RWPE2 (cell line): Measurements from ENCODE around the gene IL21R.

ENCODE experiments used
- ATAC-seq: fragments of 200-7000 bp; cut with Tn5 transposase; 3 replicates; pipeline ENCODE4 v1.9.1; 2021; ENCODE audit warnings: low read depth
- DNase-seq: peaks from one replicate; pipeline ENCODE4 v3.0.0-alpha.2; 2020; ENCODE audit warnings: low spot score
- H3K27ac ChIP-seq: fragments of 450-650 bp; 2 replicates; pipeline ENCODE4 v1.5.1; 2017; ENCODE audit warnings: mild to moderate bottlenecking; ENCODE audit not compliant: poor library complexity, severe bottlenecking
- H3K27me3 ChIP-seq: fragments of 250-450 bp; sonication (Bioruptor Pico); 2 replicates; pipeline ENCODE4 v1.5.1; 2021; ENCODE audit warnings: mild to moderate bottlenecking, moderate library complexity; ENCODE audit not compliant: insufficient read depth, poor library complexity, severe bottlenecking
- H3K36me3 ChIP-seq: fragments of 250-450 bp; sonication (Bioruptor Pico); 2 replicates; pipeline ENCODE4 v1.5.1; 2020; ENCODE audit warnings: low read depth, mild to moderate bottlenecking, moderate library complexity
- H3K4me1 ChIP-seq: fragments of 250-450 bp; sonication (Bioruptor Pico); 2 replicates; pipeline ENCODE4 v1.5.1; 2021; ENCODE audit warnings: mild to moderate bottlenecking, moderate library complexity; ENCODE audit not compliant: insufficient read depth, poor library complexity, severe bottlenecking
- H3K4me3 ChIP-seq: fragments of 250-450 bp; sonication (Bioruptor Pico); 2 replicates; pipeline ENCODE4 v1.5.1; 2021; ENCODE audit warnings: mild to moderate bottlenecking, moderate library complexity; ENCODE audit not compliant: severe bottlenecking
- H3K9me3 ChIP-seq: fragments of 250-450 bp; sonication (Bioruptor Pico); 2 replicates; pipeline ENCODE4 v1.5.1; 2021; ENCODE audit warnings: mild to moderate bottlenecking, moderate library complexity; ENCODE audit not compliant: severe bottlenecking
- TF ChIP-seq, protein P1 (sequence below): fragments of 450-650 bp; IDR thresholded peaks from one replicate; pipeline ENCODE4 v1.5.1; 2017; ENCODE audit warnings: mild to moderate bottlenecking, moderate library complexity; ENCODE audit not compliant: poor library complexity, severe bottlenecking

IL21R gene

DNA sequence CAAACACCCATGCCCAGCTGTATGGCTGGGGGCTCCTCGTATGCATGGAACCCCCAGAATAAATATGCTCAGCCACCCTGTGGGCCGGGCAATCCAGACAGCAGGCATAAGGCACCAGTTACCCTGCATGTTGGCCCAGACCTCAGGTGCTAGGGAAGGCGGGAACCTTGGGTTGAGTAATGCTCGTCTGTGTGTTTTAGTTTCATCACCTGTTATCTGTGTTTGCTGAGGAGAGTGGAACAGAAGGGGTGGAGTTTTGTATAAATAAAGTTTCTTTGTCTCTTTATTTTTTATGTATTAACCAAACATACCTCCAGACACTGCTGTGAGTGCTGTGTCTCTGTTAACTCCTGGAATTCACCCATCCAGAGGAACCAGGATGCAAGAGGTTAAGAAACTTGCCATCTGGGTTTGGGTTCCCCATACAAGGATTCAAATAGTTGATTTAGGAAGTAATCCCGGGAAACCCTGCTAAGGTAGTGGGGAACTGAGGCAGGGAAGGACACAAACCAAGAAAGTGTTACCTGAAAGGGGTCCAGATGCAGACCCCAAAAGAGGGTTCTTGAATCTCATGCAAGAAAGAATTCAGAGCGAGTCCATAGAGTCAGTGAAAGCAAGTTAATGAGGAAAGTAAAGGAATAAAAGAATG, 37.4 kb upstream of the IL21R start:
- TF ChIP-seq, protein P1, sequence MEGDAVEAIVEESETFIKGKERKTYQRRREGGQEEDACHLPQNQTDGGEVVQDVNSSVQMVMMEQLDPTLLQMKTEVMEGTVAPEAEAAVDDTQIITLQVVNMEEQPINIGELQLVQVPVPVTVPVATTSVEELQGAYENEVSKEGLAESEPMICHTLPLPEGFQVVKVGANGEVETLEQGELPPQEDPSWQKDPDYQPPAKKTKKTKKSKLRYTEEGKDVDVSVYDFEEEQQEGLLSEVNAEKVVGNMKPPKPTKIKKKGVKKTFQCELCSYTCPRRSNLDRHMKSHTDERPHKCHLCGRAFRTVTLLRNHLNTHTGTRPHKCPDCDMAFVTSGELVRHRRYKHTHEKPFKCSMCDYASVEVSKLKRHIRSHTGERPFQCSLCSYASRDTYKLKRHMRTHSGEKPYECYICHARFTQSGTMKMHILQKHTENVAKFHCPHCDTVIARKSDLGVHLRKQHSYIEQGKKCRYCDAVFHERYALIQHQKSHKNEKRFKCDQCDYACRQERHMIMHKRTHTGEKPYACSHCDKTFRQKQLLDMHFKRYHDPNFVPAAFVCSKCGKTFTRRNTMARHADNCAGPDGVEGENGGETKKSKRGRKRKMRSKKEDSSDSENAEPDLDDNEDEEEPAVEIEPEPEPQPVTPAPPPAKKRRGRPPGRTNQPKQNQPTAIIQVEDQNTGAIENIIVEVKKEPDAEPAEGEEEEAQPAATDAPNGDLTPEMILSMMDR: no peak
- peak overlapping the region; percentile 72 for H3K27ac ChIP-seq
- peaks cover 28% of the 10 kb centered on the region for H3K4me1 ChIP-seq
- peaks cover 40% of the 10 kb centered on the region for H3K36me3 ChIP-seq
- no peaks in the 10 kb centered on the region for H3K9me3 ChIP-seq
- ATAC-seq (peak; percentile 72), DNase-seq (no peak)
- no peak overlapping the region for H3K4me3 ChIP-seq
- H3K27me3 ChIP-seq: no peaks in the 10 kb centered on the region

DNA sequence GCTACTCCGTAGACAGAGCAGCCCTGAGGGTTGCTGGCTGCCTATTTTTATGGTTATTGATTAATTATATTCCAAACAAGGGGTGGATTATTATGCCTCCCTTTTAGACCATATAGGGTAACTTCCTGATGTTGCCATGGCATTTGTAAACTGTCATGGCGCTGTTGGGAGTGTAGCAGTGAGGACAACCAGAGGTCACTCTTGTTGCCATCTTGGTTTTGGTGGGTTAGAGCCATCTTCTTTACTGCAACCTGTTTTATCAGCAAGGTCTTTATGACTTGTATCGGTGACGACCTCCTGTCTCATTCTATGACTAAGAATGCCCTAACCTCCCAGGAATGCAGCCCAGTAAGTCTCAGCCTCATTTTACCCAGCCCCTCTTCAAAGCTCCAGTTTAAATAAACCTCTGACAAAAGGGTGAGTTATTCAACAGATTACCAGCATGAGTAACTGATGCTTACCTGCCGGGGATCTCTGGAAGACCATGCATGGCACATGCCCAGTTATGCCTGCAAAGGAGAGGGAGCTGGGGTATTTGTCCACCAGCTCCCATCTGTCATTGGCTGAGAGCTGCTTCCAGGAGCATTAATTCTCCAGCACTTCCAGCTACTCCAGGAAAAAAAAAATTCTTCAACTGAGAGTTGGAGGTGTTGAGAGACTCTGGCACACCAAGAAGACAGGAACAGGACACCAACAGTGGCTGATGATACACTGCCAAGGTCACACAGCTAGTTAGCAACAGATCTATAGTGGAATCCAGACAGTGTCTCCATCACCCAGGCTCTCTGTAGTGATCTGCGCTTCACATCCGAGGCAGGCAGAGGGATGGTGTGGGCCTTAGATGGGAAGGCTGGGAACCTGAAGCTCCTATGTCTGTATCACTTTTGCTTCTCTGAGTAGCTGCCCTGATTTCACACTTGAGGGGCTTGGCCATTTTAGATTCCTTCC, 36.6 kb upstream of the IL21R start:
- no peak overlapping the region for H3K4me3 ChIP-seq
- TF ChIP-seq, protein P1: no peak
- no peaks in the 10 kb centered on the region for H3K27me3 ChIP-seq
- H3K27ac ChIP-seq: peak overlapping the region; percentile 72
- H3K36me3 ChIP-seq: peaks cover 34% of the 10 kb centered on the region
- ATAC-seq (peak; percentile 64), DNase-seq (no peak)
- no peaks in the 10 kb centered on the region for H3K9me3 ChIP-seq
- H3K4me1 ChIP-seq: peaks cover 28% of the 10 kb centered on the region

DNA sequence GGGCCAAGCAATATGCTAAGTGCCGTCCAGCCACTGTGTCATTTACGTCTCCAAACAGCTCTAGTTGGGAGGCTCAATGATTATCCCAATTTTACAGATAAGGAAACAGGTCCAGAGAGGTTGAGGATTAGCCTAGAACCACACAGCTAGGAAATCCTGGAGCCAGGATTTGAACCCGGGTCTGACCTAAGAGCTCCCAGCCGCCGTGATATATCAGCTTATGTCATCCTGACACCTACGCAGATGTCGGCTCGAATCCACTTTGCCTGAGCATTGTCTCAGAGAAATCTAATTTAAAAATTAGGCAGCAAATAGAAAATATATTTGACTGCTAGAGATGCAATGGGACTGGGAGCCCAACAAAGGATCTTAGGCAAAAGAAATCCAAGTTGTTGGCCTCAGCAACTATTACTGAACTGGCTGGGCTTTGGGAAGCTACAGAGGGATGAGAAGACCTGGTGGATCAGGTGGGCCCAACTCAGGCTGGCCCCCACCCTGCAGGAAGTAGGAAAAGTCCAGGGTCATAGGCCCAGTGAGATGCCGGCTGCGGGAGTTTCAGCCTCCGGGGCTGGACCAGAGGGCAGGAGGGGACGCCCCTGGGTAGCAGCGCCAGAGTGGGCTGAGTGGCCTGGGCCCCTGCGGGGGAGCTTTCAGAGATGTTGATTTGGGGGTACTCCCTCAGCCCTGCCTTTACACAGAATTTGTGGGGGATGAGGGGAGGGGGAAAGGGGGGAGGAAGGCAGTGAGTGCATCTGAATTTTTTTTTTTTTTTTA, 35.1 kb upstream of the IL21R start:
- H3K27ac ChIP-seq: peak overlapping the region; percentile 9
- ATAC-seq: no peak
- no peak overlapping the region for H3K4me3 ChIP-seq

DNA sequence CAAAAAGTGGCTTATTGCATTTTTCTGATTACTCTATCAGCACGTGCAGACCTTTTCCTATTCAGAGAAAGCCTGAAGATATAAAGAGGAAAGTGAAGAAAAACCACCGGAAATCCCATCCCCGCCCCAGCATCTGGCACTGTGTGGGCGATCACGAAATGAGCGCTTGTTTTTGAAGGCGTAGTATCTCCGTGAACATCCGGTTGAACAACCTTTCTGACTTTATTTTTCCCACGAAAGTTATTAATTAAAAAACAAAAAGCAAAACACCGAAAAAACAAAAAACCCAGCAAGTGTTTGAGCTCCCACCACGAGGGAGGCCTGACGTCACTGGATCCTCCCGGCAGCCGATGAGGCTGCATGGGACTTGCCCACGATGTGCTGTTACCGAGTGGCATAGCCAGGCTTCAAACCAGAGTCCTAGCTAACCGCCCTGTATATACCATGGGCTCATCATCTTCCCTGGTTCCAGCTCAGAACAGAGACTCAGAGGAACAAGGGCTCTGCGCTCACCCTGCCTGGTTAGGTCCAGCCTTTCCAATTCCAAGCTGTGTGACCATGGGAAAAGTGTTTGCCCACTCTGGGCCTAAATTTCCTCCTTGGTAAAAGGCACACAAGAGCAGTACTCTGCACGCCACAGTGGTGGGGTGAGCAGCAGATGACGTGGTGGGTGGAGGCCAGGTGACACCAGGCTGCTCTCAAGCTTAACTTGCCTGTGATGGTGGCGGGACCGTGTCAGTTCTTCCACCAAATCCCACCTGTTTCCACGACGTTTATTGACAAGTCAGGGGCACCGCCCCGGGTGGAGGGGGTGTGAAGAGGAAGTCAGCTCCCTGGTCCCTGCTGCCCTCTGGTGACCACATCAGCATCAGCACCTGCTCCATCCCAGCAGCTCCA, 34.3 kb upstream of the IL21R start:
- Histone ChIP-seq H3K9me3 (no peaks in the 10 kb centered on the region), H3K4me1 (peaks cover 28% of the 10 kb centered on the region), H3K27ac (peak overlapping the region; percentile 9), H3K27me3 (no peaks in the 10 kb centered on the region), H3K4me3 (no peak overlapping the region), H3K36me3 (peaks cover 17% of the 10 kb centered on the region)
- TF ChIP-seq, protein P1: peak; percentile 89
- ATAC-seq (peak; percentile 51), DNase-seq (no peak)

More for the DNA sequence above, 35.1 kb upstream of the IL21R start:
- no peak for DNase-seq
- TF ChIP-seq, protein P1: no peak
- peaks cover 23% of the 10 kb centered on the region for H3K36me3 ChIP-seq
- no peaks in the 10 kb centered on the region for H3K27me3 ChIP-seq
- no peaks in the 10 kb centered on the region for H3K9me3 ChIP-seq
- peaks cover 28% of the 10 kb centered on the region for H3K4me1 ChIP-seq
